COLO668 (cell line): ENCODE data around the gene SERPINA6.
"Not testable (repeated sequence)": the region's sequence is repeated elsewhere in the genome, so short reads cannot be mapped to it uniquely, and the experiment has no call there.

ENCODE experiments used
- DNase-seq: peaks from one replicate; lab custom pipeline; 2025; ENCODE audit not compliant: unreplicated experiment; lab: John Stamatoyannopoulos, UW

The SERPINA6 gene

GRCh38 chr14:94329857-94330256, 6.7 kb upstream of the SERPINA6 start:
- DNase-seq: no peak

- no peak for DNase-seq
Measured at GRCh38 chr14:94328196-94328595, 5.1 kb upstream of the SERPINA6 start.

- no peak for DNase-seq
Measured at GRCh38 chr14:94321421-94322271, 1.5 kb downstream of the SERPINA6 start.

- no peak for DNase-seq
Measured at GRCh38 chr14:94320243-94320642, 2.9 kb downstream of the SERPINA6 start.

GRCh38 chr14:94317259-94317658, 5.9 kb downstream of the SERPINA6 start:
- no peak for DNase-seq

- no peak for DNase-seq
Measured at GRCh38 chr14:94316692-94317091, 6.4 kb downstream of the SERPINA6 start.

GRCh38 chr14:94314890-94315289, 8.2 kb downstream of the SERPINA6 start:
- DNase-seq: no peak

GRCh38 chr14:94313991-94314655, 9.0 kb downstream of the SERPINA6 start:
- DNase-seq: no peak

GRCh38 chr14:94312481-94313246, 10.5 kb downstream of the SERPINA6 start:
- DNase-seq: no peak

GRCh38 chr14:94310248-94310647, 12.9 kb downstream of the SERPINA6 start:
- DNase-seq: no peak

- no peak for DNase-seq
Measured at GRCh38 chr14:94309721-94310120, 13.4 kb downstream of the SERPINA6 start.

- DNase-seq: no peak
Measured at GRCh38 chr14:94307410-94307992, 15.6 kb downstream of the SERPINA6 start.

- no peak for DNase-seq
Measured at GRCh38 chr14:94306047-94306978, 16.8 kb downstream of the SERPINA6 start.

- DNase-seq: no peak
Measured at GRCh38 chr14:94305620-94306019, 17.5 kb downstream of the SERPINA6 start.

GRCh38 chr14:94304243-94304642, 18.9 kb downstream of the SERPINA6 start:
- no peak for DNase-seq

- DNase-seq: no peak
Measured at GRCh38 chr14:94303111-94303510, 20.0 kb downstream of the SERPINA6 start.

GRCh38 chr14:94298130-94298529, 25.0 kb downstream of the SERPINA6 start:
- DNase-seq: no peak

GRCh38 chr14:94296181-94296545, 27.0 kb downstream of the SERPINA6 start:
- not testable (repeated sequence) for DNase-seq

- no peak for DNase-seq
Measured at GRCh38 chr14:94295360-94296180, 27.6 kb downstream of the SERPINA6 start.

GRCh38 chr14:94293578-94293924, 29.6 kb downstream of the SERPINA6 start:
- DNase-seq: no peak
